ENCODE results near the gene CD8A. TPM values are rescaled to one million over a fixed set of nuclear protein-coding genes. Genes with fewer than 3 reads are reported as not detected.

Gene CD8A
- total and polyA plus RNA-seq, 10 of the 15 experiments (the other 5 are each of a cell fraction or from before 2014, with no cell fraction given), result 0.15 to 0.43 TPM; not detected in 8

DNA sequence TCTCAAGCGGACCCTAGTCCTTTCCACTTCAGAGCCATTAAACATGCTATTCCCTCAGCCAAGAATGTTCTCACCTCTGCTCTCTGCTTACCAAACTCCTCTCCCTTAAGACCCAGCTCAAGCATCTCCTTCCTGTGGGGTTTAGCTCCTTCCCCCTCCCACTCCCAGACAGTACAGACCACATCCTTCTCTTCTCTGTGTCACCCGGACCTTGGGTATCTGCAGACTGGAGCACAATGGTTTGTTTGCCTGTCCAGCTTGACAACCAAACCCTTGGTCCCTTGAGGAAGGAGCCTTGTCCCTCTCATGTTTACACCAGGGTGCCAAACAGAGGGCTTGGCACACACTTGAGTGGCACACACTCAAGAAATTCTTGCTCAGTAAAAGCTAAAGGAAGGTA, 4.1 kb upstream of the CD8A start:
- ChIA-PET SMC1A (ENCODE audit: uncharacterized antibody, unreplicated experiment) (no interaction called here), POLR2A (interaction anchor here (0.6 kb wide), 1 partner anchor 34 kb away, joined by 5 read pairs; no protein-coding TSS in a partner anchor), CTCF (no interaction called here), RAD21 (ENCODE audit: unreplicated experiment) (no interaction called here)
- no peak for FAIRE-seq
- Histone ChIP-seq H3K79me2 (ENCODE audit: control insufficient read depth, insufficient read depth, low read length) (no peaks in the 10 kb centered on the region), H4K20me1 (ENCODE audit: control insufficient read depth, insufficient read depth) (no peaks in the 10 kb centered on the region), H3K27me3 (replicated peaks in 1 of 2; ENCODE audit: control insufficient read depth in 2 of 2, insufficient read depth in 2 of 2, low read length in 1 of 2) (peaks cover 5 to 16% of the 10 kb centered on the region in 2 experiments), H3K4me1 (ENCODE audit: control insufficient read depth, insufficient read depth, low read length) (no peaks in the 10 kb centered on the region), H3K9me3 (replicated peaks; ENCODE audit: control insufficient read depth, insufficient read depth, low read length) (peaks cover 13% of the 10 kb centered on the region), H3K4me2 (ENCODE audit: control insufficient read depth, insufficient read depth) (no peak overlapping the region), H2AFZ (ENCODE audit: control insufficient read depth, low read depth, low read length) (no peak overlapping the region), H3K27ac (ENCODE audit: control insufficient read depth, insufficient read depth) (no peak overlapping the region), H3K4me3 (no peak overlapping the region), H3K36me3 (ENCODE audit: control insufficient read depth in 2 of 2, insufficient read depth in 2 of 2, low read length in 1 of 2) (no peaks in the 10 kb centered on the region), H3K9ac (ENCODE audit: control insufficient read depth, insufficient read depth, low read length) (no peak overlapping the region)
- no peak for DNase-seq (ENCODE audit: low read depth, low spot score)
- intact Hi-C loops (cut with micrococcal nuclease; ENCODE audit: unreplicated experiment) (no loop called here), in situ Hi-C loops (cut with MboI) (no loop called here)
- TF ChIP-seq TCF3 (IDR thresholded peaks at IDR 0.05; ENCODE audit: borderline replicate concordance, insufficient read depth, low read depth, low read length) (no peak), NR2C2 (IDR thresholded peaks at IDR 0.05; ENCODE audit: borderline replicate concordance, control insufficient read depth, insufficient read length, low read depth) (no peak), MTA3 (IDR thresholded peaks at IDR 0.05; ENCODE audit: borderline replicate concordance, low read length) (no peak), POU2F2 (IDR thresholded peaks at IDR 0.05; ENCODE audit: borderline replicate concordance, low read depth, low read length) (no peak), STAT1 (conservative IDR thresholded peaks at IDR 0.05) (no peak), BRCA1 (IDR thresholded peaks at IDR 0.05; ENCODE audit: low read depth, low read length) (no peak), RBBP5 (conservative IDR thresholded peaks at IDR 0.05) (no peak), RFX5 (IDR thresholded peaks at IDR 0.05; ENCODE audit: low read depth, low read length) (no peak), BHLHE40 (IDR thresholded peaks at IDR 0.05; ENCODE audit: borderline replicate concordance in 1 of 2, low read depth in 2 of 2, low read length in 1 of 2) (no peak), RAD21 (IDR thresholded peaks at IDR 0.05; ENCODE audit: insufficient read depth, low read depth, low read length) (no peak), POLR2AphosphoS5 (IDR thresholded peaks at IDR 0.05; ENCODE audit: low read length) (no peak), SIN3A (IDR thresholded peaks at IDR 0.05; ENCODE audit: low read depth, low read length) (no peak), PBX3 (IDR thresholded peaks at IDR 0.05; ENCODE audit: insufficient replicate concordance, low read depth, low read length) (no peak), NR2C1 (IDR thresholded peaks at IDR 0.05) (no peak), CHD4 (IDR thresholded peaks at IDR 0.05) (no peak), SREBF2 (IDR thresholded peaks at IDR 0.05; ENCODE audit: low read length) (no peak), PAX8 (IDR thresholded peaks at IDR 0.05) (no peak), CEBPB (IDR thresholded peaks at IDR 0.05; ENCODE audit: borderline replicate concordance in 1 of 2, low read depth in 2 of 2, low read length in 2 of 2) (no peak)
- TF ChIP-seq, protein P1, sequence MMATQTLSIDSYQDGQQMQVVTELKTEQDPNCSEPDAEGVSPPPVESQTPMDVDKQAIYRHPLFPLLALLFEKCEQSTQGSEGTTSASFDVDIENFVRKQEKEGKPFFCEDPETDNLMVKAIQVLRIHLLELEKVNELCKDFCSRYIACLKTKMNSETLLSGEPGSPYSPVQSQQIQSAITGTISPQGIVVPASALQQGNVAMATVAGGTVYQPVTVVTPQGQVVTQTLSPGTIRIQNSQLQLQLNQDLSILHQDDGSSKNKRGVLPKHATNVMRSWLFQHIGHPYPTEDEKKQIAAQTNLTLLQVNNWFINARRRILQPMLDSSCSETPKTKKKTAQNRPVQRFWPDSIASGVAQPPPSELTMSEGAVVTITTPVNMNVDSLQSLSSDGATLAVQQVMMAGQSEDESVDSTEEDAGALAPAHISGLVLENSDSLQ (IDR thresholded peaks at IDR 0.05), result no peak
- TF ChIP-seq, protein P2, sequence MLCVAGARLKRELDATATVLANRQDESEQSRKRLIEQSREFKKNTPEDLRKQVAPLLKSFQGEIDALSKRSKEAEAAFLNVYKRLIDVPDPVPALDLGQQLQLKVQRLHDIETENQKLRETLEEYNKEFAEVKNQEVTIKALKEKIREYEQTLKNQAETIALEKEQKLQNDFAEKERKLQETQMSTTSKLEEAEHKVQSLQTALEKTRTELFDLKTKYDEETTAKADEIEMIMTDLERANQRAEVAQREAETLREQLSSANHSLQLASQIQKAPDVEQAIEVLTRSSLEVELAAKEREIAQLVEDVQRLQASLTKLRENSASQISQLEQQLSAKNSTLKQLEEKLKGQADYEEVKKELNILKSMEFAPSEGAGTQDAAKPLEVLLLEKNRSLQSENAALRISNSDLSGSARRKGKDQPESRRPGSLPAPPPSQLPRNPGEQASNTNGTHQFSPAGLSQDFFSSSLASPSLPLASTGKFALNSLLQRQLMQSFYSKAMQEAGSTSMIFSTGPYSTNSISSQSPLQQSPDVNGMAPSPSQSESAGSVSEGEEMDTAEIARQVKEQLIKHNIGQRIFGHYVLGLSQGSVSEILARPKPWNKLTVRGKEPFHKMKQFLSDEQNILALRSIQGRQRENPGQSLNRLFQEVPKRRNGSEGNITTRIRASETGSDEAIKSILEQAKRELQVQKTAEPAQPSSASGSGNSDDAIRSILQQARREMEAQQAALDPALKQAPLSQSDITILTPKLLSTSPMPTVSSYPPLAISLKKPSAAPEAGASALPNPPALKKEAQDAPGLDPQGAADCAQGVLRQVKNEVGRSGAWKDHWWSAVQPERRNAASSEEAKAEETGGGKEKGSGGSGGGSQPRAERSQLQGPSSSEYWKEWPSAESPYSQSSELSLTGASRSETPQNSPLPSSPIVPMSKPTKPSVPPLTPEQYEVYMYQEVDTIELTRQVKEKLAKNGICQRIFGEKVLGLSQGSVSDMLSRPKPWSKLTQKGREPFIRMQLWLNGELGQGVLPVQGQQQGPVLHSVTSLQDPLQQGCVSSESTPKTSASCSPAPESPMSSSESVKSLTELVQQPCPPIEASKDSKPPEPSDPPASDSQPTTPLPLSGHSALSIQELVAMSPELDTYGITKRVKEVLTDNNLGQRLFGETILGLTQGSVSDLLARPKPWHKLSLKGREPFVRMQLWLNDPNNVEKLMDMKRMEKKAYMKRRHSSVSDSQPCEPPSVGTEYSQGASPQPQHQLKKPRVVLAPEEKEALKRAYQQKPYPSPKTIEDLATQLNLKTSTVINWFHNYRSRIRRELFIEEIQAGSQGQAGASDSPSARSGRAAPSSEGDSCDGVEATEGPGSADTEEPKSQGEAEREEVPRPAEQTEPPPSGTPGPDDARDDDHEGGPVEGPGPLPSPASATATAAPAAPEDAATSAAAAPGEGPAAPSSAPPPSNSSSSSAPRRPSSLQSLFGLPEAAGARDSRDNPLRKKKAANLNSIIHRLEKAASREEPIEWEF (IDR thresholded peaks at IDR 0.05; ENCODE audit: insufficient replicate concordance, low read depth, low read length), result no peak
- 54% methylated on average over 2 of the region's 2 CpGs for WGBS (ENCODE audit: insufficient coverage, insufficient replicate concordance, low lambda C conversion rate, missing lambda C conversion rate)
- no TSS peak for BruUV-seq (replicated peaks)
- ATAC-seq, result no peak
